Right atrium auricular region (tissue), 2 donors: ENCODE measurements around the gene FAM89A. TPM values are rescaled to one million over a fixed set of nuclear protein-coding genes. Genes with fewer than 3 reads are reported as not detected.
"Not testable (repeated sequence)": the region's sequence is repeated elsewhere in the genome, so short reads cannot be mapped to it uniquely, and the experiment has no call there.

Experiments
- DNase-seq: peaks from one replicate; pipeline ENCODE4 v3.0.0-alpha.2; 2019; ENCODE audit warnings: low spot score
- H3K27ac ChIP-seq, 2 donors: fragments of 200-600 bp; sonication (generic); 1 replicate in 1 of 2; 2 replicates in 1 of 2; pipeline ENCODE4 v1.5.1; 2016 to 2019
- H3K27me3 ChIP-seq, 2 donors: fragments of 200-600 bp; sonication (generic); one replicate each; pipeline versions ENCODE4 v1.5.1 to v1.6.0; 2017 to 2019
- H3K36me3 ChIP-seq: fragments of 200-600 bp; sonication (generic); one replicate; pipeline ENCODE4 v1.5.1; 2016
- H3K4me1 ChIP-seq, 2 donors: fragments of 200-600 bp; sonication (generic); one replicate each; pipeline versions ENCODE4 v1.5.1 to v1.6.0; 2017 to 2019
- H3K4me3 ChIP-seq, 2 donors: fragments of 200-600 bp; sonication (generic); 1 replicate in 1 of 2; 2 replicates in 1 of 2; pipeline ENCODE4 v1.5.1; 2017 to 2019; ENCODE audit warnings: mild to moderate bottlenecking in 1 of 2, moderate library complexity in 1 of 2
- H3K9me3 ChIP-seq, 2 donors: fragments of 200-600 bp; sonication (generic); one replicate each; pipeline ENCODE4 v1.5.1; 2019
- CTCF ChIP-seq, 2 donors: fragments of 200-600 bp; sonication (generic); IDR thresholded peaks; one replicate each; pipeline ENCODE4 v1.5.1; 2019; ENCODE audit warnings: antibody characterized with exemption in 2 of 2
- total RNA-seq, 2 donors: library from RNA; depleted of rRNA; stranded (reverse); fragments of >200 nt; gene quantifications; one replicate each; pipeline ENCODE4 v1.1.0, GENCODE V29; 2016

Gene FAM89A
- total RNA-seq, 2 donors from 2014 or later = 6.4 to 11.2 TPM

GRCh38 chr1:231046730-231047395, 6.8 kb upstream of the FAM89A start:
- Histone ChIP-seq H3K36me3 (no peaks in the 10 kb centered on the region), H3K27ac (no peak overlapping the region), H3K9me3 (peaks cover 0 to 5% of the 10 kb centered on the region in 2 donors), H3K27me3 (no peaks in the 10 kb centered on the region), H3K4me3 (no peak overlapping the region), H3K4me1 (no peaks in the 10 kb centered on the region)
- TF ChIP-seq CTCF (IDR thresholded peaks at IDR 0.05) = no peak
- DNase-seq = no peak

GRCh38 chr1:231045921-231046729, 6.1 kb upstream of the FAM89A start:
- H3K36me3 ChIP-seq, DNase-seq, H3K4me1 ChIP-seq, H3K27me3 ChIP-seq, H3K4me3 ChIP-seq, H3K9me3 ChIP-seq, H3K27ac ChIP-seq: not testable (repeated sequence)

DNA sequence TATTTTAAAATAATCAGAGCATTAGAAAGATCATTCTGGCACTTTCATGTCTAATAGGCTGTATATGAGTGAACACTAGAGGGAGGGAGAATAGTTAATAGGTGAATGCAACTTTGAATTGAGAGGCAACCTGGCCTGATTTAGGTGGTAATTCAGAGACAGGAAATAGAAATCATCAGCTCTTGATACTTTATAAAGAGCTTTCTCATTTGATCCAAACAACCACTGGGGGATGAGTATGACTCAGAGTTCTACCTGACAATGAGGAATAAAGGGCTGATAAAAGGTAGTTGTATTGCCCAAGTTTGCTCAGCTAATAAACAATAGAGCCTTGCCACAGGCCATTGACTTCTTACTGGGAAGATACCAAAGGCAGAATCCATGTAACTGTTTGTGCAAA, 5.2 kb upstream of the FAM89A start:
- Histone ChIP-seq H3K27ac (no peak overlapping the region), H3K36me3 (no peaks in the 10 kb centered on the region), H3K27me3 (no peaks in the 10 kb centered on the region), H3K9me3 (peaks cover 0 to 5% of the 10 kb centered on the region in 2 donors), H3K4me3 (no peak overlapping the region), H3K4me1 (peaks cover 0 to 12% of the 10 kb centered on the region in 2 donors)
- no peak for DNase-seq
- TF ChIP-seq CTCF (IDR thresholded peaks at IDR 0.05) = no peak

GRCh38 chr1:231044588-231044987, 4.5 kb upstream of the FAM89A start:
- Histone ChIP-seq H3K36me3 (no peaks in the 10 kb centered on the region), H3K4me3 (no peak overlapping the region), H3K9me3 (peaks cover 0 to 5% of the 10 kb centered on the region in 2 donors), H3K4me1 (peaks cover 0 to 13% of the 10 kb centered on the region in 2 donors), H3K27ac (no peak overlapping the region), H3K27me3 (no peaks in the 10 kb centered on the region)
- no peak for TF ChIP-seq CTCF (IDR thresholded peaks at IDR 0.05)
- no peak for DNase-seq

DNA sequence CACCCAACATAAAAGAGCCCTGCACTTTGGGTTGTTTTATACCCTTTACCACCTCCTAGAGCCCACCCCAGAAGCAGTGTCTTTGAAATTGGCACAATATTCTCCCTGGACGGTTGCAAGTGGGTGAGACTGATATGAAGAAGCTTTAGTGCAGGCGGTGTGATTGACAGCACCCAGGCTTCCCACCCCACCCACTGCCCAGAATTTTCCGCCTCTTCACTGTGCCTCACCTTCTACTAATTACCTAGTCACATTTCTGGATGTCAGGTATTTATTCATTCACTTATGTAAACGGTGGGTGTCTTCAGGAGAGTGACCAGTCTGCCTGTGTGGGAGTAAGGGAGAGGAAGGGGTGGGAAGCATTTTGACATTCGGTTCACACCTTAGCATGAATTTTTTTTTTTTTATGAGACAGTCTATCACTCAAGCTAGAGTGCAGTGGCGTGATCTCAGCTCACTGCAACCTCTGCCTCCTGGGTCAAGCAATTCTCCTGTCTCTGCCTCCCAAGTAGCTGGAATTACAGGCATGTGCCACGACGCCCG, 1.7 kb upstream of the FAM89A start:
- Histone ChIP-seq H3K4me1 (peaks cover 0 to 22% of the 10 kb centered on the region in 2 donors), H3K9me3 (peaks cover 0 to 5% of the 10 kb centered on the region in 2 donors), H3K4me3 (no peak overlapping the region), H3K27ac (no peak overlapping the region), H3K36me3 (no peaks in the 10 kb centered on the region), H3K27me3 (no peaks in the 10 kb centered on the region)
- DNase-seq = no peak
- no peak for TF ChIP-seq CTCF (IDR thresholded peaks at IDR 0.05)
